GM23338 (cell line): ENCODE data around the gene MLLT3. TPM values are rescaled to one million over a fixed set of nuclear protein-coding genes. Genes with fewer than 3 reads are reported as not detected.

ENCODE experiments used
- ATAC-seq: fragments of 200-7000 bp; cut with Tn5 transposase; 3 replicates; pipeline ENCODE4 v1.9.1; 2020
- DNase-seq: peaks from one replicate; pipeline ENCODE4 v3.0.0-alpha.2; 2015; ENCODE audit warnings: low spot score
- H2AFZ ChIP-seq: fragments of 200-600 bp; sonication (generic); 2 replicates; pipeline ENCODE4 v1.8.0; 2016; ENCODE audit warnings: antibody characterized with exemption, mild to moderate bottlenecking, moderate library complexity
- H3F3A ChIP-seq: fragments of 200-600 bp; sonication (generic); replicated peaks from 2 replicates; pipeline ENCODE4 v1.8.0; 2017; ENCODE audit warnings: antibody characterized with exemption, mixed run types, low read depth
- H3K27ac ChIP-seq: fragments of 200-600 bp; sonication (generic); 2 replicates; pipeline ENCODE4 v1.6.1; 2016; ENCODE audit warnings: low read depth
- H3K27me3 ChIP-seq: fragments of 200-600 bp; sonication (generic); 2 replicates; pipeline ENCODE4 v1.8.0; 2016; ENCODE audit warnings: mild to moderate bottlenecking, mixed run types, moderate library complexity; ENCODE audit not compliant: insufficient read depth
- H3K36me3 ChIP-seq: fragments of 200-600 bp; sonication (generic); 2 replicates; pipeline ENCODE4 v1.8.0; 2016; ENCODE audit warnings: mild to moderate bottlenecking; ENCODE audit not compliant: insufficient read depth
- H3K4me1 ChIP-seq: fragments of 200-600 bp; sonication (generic); 2 replicates; pipeline ENCODE4 v1.8.0; 2016; ENCODE audit warnings: mild to moderate bottlenecking, moderate library complexity; ENCODE audit not compliant: insufficient read depth
- H3K4me2 ChIP-seq: fragments of 200-600 bp; sonication (generic); 2 replicates; pipeline ENCODE4 v1.7.1; 2017; ENCODE audit warnings: mixed run types
- H3K4me3 ChIP-seq: fragments of 200-600 bp; sonication (generic); 2 replicates; pipeline ENCODE4 v1.6.1; 2016; ENCODE audit warnings: mixed run types
- H3K79me2 ChIP-seq: fragments of 200-600 bp; sonication (generic); replicated peaks from 2 replicates; pipeline ENCODE4 v1.8.0; 2017; ENCODE audit warnings: mild to moderate bottlenecking; ENCODE audit not compliant: insufficient read depth
- H3K9me2 ChIP-seq: fragments of 200-600 bp; sonication (generic); 2 replicates; pipeline ENCODE4 v1.8.0; 2017; ENCODE audit not compliant: insufficient read depth
- H4K20me1 ChIP-seq: fragments of 200-600 bp; sonication (generic); replicated peaks from 2 replicates; pipeline ENCODE4 v1.8.0; 2017; ENCODE audit warnings: mild to moderate bottlenecking; ENCODE audit not compliant: insufficient read depth
- H3K27ac Mint-ChIP-seq: 2 replicates; pipeline ENCODE4 v1.8.0; 2020; ENCODE audit warnings: inconsistent platforms, mild to moderate bottlenecking, moderate library complexity, mixed read lengths
- H3K27me3 Mint-ChIP-seq: 3 replicates; pipeline ENCODE4 v1.8.0; 2022; ENCODE audit warnings: low read depth, mild to moderate bottlenecking, moderate library complexity, mixed read lengths, inconsistent platforms; ENCODE audit not compliant: insufficient read depth, poor library complexity
- H3K36me3 Mint-ChIP-seq: 3 replicates; pipeline ENCODE4 v1.8.0; 2021; ENCODE audit warnings: low read depth, mild to moderate bottlenecking, inconsistent platforms, moderate library complexity, mixed read lengths
- H3K4me1 Mint-ChIP-seq: 3 replicates; pipeline ENCODE4 v1.8.0; 2020; ENCODE audit warnings: mild to moderate bottlenecking, inconsistent platforms, mixed read lengths
- H3K4me3 Mint-ChIP-seq: 3 replicates; pipeline ENCODE4 v1.8.0; 2021; ENCODE audit warnings: moderate library complexity, mild to moderate bottlenecking, inconsistent platforms, mixed read lengths
- H3K9me3 Mint-ChIP-seq: 3 replicates; pipeline ENCODE4 v1.8.0; 2020; ENCODE audit warnings: moderate library complexity, mild to moderate bottlenecking, inconsistent platforms, mixed read lengths
- EZH2 ChIP-seq: fragments of 200-600 bp; sonication (generic); IDR thresholded peaks from one replicate; pipeline ENCODE4 v1.8.0; 2017; ENCODE audit warnings: antibody characterized with exemption, mild to moderate bottlenecking, low read depth; ENCODE audit not compliant: unreplicated experiment
- JUNB ChIP-seq: IDR thresholded peaks from one replicate; pipeline ENCODE4 v1.6.1; 2016; ENCODE audit warnings: antibody characterized with exemption; ENCODE audit not compliant: unreplicated experiment
- NANOG ChIP-seq: IDR thresholded peaks from 2 replicates; pipeline ENCODE4 v1.6.1; 2016; ENCODE audit warnings: antibody characterized with exemption, borderline replicate concordance
- POLR2AphosphoS5 ChIP-seq: IDR thresholded peaks from 2 replicates; pipeline ENCODE4 v1.6.1; 2016; ENCODE audit warnings: antibody characterized with exemption, low read depth
- REST ChIP-seq: IDR thresholded peaks from one replicate; pipeline ENCODE4 v1.6.1; 2018; ENCODE audit warnings: antibody characterized with exemption; ENCODE audit not compliant: unreplicated experiment
- STAT1 ChIP-seq: IDR thresholded peaks from one replicate; pipeline ENCODE4 v1.6.1; 2016; ENCODE audit warnings: antibody characterized with exemption; ENCODE audit not compliant: unreplicated experiment
- ZNF331 ChIP-seq: fragments of 250-450 bp; sonication (Bioruptor Pico); IDR thresholded peaks from 2 replicates; pipeline ENCODE4 v1.5.0; 2020; ENCODE audit warnings: low read depth, mild to moderate bottlenecking, moderate library complexity
- polyA plus RNA-seq: library from polyadenylated mRNA; unstranded; fragments of >200 nt; fragmentation: Nextera tagmentation; extraction: Ambion mirVana; gene quantifications from 2 replicates; pipeline ENCODE4 v1.2.1, GENCODE V29; 2016
- total RNA-seq: library from RNA; depleted of rRNA; stranded (reverse); fragments of >200 nt; shearing (Covaris generic); gene quantifications from 2 replicates; pipeline ENCODE4 v1.2.3, GENCODE V29; 2014
- TF ChIP-seq, protein P1 (sequence below), 2 experiments: fragments of 200-600 bp in 1 of 2; sonication (generic) in 1 of 2; conservative IDR thresholded peaks; 2 replicates each; pipeline versions ENCODE4 v1.5.1 to v1.6.1; 2016 to 2017; ENCODE audit warnings: antibody characterized with exemption in 2 of 2, low read depth in 2 of 2, mild to moderate bottlenecking in 2 of 2, moderate library complexity in 1 of 2
- TF ChIP-seq, protein P2 (sequence below): IDR thresholded peaks from 2 replicates; pipeline ENCODE4 v1.6.1; 2016; ENCODE audit warnings: antibody characterized with exemption

Gene MLLT3
- total and polyA plus RNA-seq, 2 experiments from 2014 or later, result 7.5 to 9.5 TPM

GRCh38 chr9:20599195-20599594, 23.1 kb downstream of the MLLT3 start (continued):
- no peak for TF ChIP-seq REST
- TF ChIP-seq, protein P1, sequence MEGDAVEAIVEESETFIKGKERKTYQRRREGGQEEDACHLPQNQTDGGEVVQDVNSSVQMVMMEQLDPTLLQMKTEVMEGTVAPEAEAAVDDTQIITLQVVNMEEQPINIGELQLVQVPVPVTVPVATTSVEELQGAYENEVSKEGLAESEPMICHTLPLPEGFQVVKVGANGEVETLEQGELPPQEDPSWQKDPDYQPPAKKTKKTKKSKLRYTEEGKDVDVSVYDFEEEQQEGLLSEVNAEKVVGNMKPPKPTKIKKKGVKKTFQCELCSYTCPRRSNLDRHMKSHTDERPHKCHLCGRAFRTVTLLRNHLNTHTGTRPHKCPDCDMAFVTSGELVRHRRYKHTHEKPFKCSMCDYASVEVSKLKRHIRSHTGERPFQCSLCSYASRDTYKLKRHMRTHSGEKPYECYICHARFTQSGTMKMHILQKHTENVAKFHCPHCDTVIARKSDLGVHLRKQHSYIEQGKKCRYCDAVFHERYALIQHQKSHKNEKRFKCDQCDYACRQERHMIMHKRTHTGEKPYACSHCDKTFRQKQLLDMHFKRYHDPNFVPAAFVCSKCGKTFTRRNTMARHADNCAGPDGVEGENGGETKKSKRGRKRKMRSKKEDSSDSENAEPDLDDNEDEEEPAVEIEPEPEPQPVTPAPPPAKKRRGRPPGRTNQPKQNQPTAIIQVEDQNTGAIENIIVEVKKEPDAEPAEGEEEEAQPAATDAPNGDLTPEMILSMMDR (conservative IDR thresholded peaks at IDR 0.05; ENCODE audit: low read depth in 2 of 2), result no peak

- H3K27ac ChIP-seq, result no peak overlapping the region
- no peaks in the 10 kb centered on the region for H3K9me2 ChIP-seq
- H3F3A ChIP-seq, result no peaks in the 10 kb centered on the region
- no peak overlapping the region for H3K4me2 ChIP-seq
- H4K20me1 ChIP-seq, result no peaks in the 10 kb centered on the region
- no peaks in the 10 kb centered on the region for H3K36me3 Mint-ChIP-seq
- no peak overlapping the region for H3K27ac Mint-ChIP-seq
- H3K27me3 ChIP-seq, result no peaks in the 10 kb centered on the region
- H3K4me1 ChIP-seq, result peaks cover 6% of the 10 kb centered on the region; the same call in 1 of the 2 replicates
- H3K27me3 Mint-ChIP-seq, result no peaks in the 10 kb centered on the region
- no peak overlapping the region for H2AFZ ChIP-seq
- H3K36me3 ChIP-seq, result no peaks in the 10 kb centered on the region
- H3K4me1 Mint-ChIP-seq, result peaks cover 19% of the 10 kb centered on the region
- no peak overlapping the region for H3K4me3 ChIP-seq
- no peaks in the 10 kb centered on the region for H3K79me2 ChIP-seq
- H3K4me3 Mint-ChIP-seq, result no peak overlapping the region
- ATAC-seq (no peak), DNase-seq (no peak)
- H3K9me3 Mint-ChIP-seq, result no peaks in the 10 kb centered on the region
- TF ChIP-seq STAT1 (no peak), REST (no peak), POLR2AphosphoS5 (no peak), NANOG (no peak), JUNB (no peak), ZNF331 (CRISPR knock-in tag) (no peak), EZH2 (no peak)
- TF ChIP-seq, protein P2, sequence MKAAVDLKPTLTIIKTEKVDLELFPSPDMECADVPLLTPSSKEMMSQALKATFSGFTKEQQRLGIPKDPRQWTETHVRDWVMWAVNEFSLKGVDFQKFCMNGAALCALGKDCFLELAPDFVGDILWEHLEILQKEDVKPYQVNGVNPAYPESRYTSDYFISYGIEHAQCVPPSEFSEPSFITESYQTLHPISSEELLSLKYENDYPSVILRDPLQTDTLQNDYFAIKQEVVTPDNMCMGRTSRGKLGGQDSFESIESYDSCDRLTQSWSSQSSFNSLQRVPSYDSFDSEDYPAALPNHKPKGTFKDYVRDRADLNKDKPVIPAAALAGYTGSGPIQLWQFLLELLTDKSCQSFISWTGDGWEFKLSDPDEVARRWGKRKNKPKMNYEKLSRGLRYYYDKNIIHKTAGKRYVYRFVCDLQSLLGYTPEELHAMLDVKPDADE, result no peak
These were observed 23.9 kb downstream of the MLLT3 start for GRCh38 chr9:20598367-20598766.
